Calu3 (cell line): Measurements from ENCODE around the gene USP40. TPM values are rescaled to one million over a fixed set of nuclear protein-coding genes. Genes with fewer than 3 reads are reported as not detected.
A peak's percentile ranks its signal among the peaks of the same experiment; 100 is the strongest.

ENCODE experiments used
- BruUV-seq: library from RNA; stranded (reverse); fragments of 400-500 nt; replicated peaks from 2 replicates; lab custom pipeline; 2021; lab: Mats Ljungman, UMichigan
- CTCF ChIA-PET: fragments of 300-600 bp; sonication (Branson Sonifier 250); formaldehyde crosslinking; loops from one replicate; lab custom pipeline; 2022; ENCODE audit warnings: antibody characterized with exemption; lab: Charles Lee
- DNase-seq: peaks from one replicate; pipeline ENCODE4 v3.0.0; 2022
- H3K27ac Mint-ChIP-seq: one replicate; pipeline ENCODE4 v1.8.0; 2022; ENCODE audit warnings: mixed read lengths; ENCODE audit not compliant: unreplicated experiment
- H3K27me3 Mint-ChIP-seq: one replicate; pipeline ENCODE4 v1.8.0; 2022; ENCODE audit warnings: mixed read lengths; ENCODE audit not compliant: unreplicated experiment
- H3K36me3 Mint-ChIP-seq: one replicate; pipeline ENCODE4 v1.8.0; 2022; ENCODE audit warnings: mild to moderate bottlenecking, moderate library complexity, mixed read lengths; ENCODE audit not compliant: insufficient read depth, unreplicated experiment
- H3K4me1 Mint-ChIP-seq: one replicate; pipeline ENCODE4 v1.8.0; 2022; ENCODE audit warnings: mild to moderate bottlenecking, low read depth, mixed read lengths; ENCODE audit not compliant: unreplicated experiment
- H3K4me3 Mint-ChIP-seq: one replicate; pipeline ENCODE4 v1.8.0; 2022; ENCODE audit warnings: mild to moderate bottlenecking, low read depth, moderate library complexity, mixed read lengths; ENCODE audit not compliant: unreplicated experiment
- H3K9me3 Mint-ChIP-seq: one replicate; pipeline ENCODE4 v1.8.0; 2022; ENCODE audit warnings: low read depth, mixed read lengths; ENCODE audit not compliant: unreplicated experiment
- intact Hi-C: fragments of 100-400 bp; cut with micrococcal nuclease; formaldehyde crosslinking; loops from one replicate; pipeline ENCODE4 v1.10.0; 2022; ENCODE audit not compliant: unreplicated experiment
- total RNA-seq: library from RNA; stranded (reverse); gene quantifications from 2 replicates; pipeline ENCODE4 v1.2.3, GENCODE V29; 2022
- TF ChIP-seq, protein P1 (sequence below): fragments of 200-600 bp; IDR thresholded peaks from one replicate; pipeline ENCODE4 v1.8.0; 2022; ENCODE audit warnings: antibody characterized with exemption; ENCODE audit not compliant: unreplicated experiment

USP40 gene
- total RNA-seq, 1 experiment from 2014 or later, result 44.2 TPM

GRCh38 chr2:233491326-233491725 lies 75.3 kb downstream of the USP40 start:
- peaks cover 36% of the 10 kb centered on the region for H3K4me1 Mint-ChIP-seq
- intact Hi-C loops, result no loop called here
- CTCF ChIA-PET, result no interaction called here
- TF ChIP-seq, protein P1, sequence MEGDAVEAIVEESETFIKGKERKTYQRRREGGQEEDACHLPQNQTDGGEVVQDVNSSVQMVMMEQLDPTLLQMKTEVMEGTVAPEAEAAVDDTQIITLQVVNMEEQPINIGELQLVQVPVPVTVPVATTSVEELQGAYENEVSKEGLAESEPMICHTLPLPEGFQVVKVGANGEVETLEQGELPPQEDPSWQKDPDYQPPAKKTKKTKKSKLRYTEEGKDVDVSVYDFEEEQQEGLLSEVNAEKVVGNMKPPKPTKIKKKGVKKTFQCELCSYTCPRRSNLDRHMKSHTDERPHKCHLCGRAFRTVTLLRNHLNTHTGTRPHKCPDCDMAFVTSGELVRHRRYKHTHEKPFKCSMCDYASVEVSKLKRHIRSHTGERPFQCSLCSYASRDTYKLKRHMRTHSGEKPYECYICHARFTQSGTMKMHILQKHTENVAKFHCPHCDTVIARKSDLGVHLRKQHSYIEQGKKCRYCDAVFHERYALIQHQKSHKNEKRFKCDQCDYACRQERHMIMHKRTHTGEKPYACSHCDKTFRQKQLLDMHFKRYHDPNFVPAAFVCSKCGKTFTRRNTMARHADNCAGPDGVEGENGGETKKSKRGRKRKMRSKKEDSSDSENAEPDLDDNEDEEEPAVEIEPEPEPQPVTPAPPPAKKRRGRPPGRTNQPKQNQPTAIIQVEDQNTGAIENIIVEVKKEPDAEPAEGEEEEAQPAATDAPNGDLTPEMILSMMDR, result no peak
- H3K27ac Mint-ChIP-seq, result no peak overlapping the region
- BruUV-seq, result no TSS peak
- DNase-seq, result no peak
- H3K36me3 Mint-ChIP-seq, result peaks cover 42% of the 10 kb centered on the region
- H3K4me3 Mint-ChIP-seq, result no peak overlapping the region
- H3K9me3 Mint-ChIP-seq, result no peaks in the 10 kb centered on the region
- no peaks in the 10 kb centered on the region for H3K27me3 Mint-ChIP-seq

GRCh38 chr2:233490831-233491230 lies 75.8 kb downstream of the USP40 start:
- intact Hi-C loops, result no loop called here
- Mint-ChIP-seq H3K4me3 (no peak overlapping the region), H3K9me3 (no peaks in the 10 kb centered on the region), H3K36me3 (peaks cover 40% of the 10 kb centered on the region), H3K4me1 (peaks cover 41% of the 10 kb centered on the region), H3K27ac (no peak overlapping the region), H3K27me3 (no peaks in the 10 kb centered on the region)
- CTCF ChIA-PET, result no interaction called here
- no TSS peak for BruUV-seq
- no peak for DNase-seq
- TF ChIP-seq, protein P1, result no peak

DNA sequence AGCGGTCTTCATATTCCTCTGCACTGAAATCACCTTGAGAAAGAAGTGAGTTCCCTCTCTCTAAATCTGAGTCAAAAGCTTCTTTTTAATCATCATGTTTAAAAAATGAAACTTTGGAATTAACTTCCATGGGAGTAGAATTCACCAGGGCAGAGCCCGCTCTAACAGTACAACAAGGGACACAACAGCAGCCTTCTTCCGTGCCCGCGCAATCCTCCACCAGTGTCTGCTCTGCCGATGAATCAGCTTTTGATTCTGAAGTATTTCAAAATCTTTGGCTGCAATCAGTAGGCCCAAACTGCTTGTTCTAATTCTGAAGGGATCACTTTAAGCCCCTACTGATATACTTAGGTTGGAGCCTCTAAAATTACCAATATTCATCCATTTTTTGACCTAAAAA lies 76.9 kb downstream of the USP40 start:
- Mint-ChIP-seq H3K27ac (peak overlapping the region; percentile 44), H3K4me3 (no peak overlapping the region), H3K9me3 (no peaks in the 10 kb centered on the region), H3K36me3 (peaks cover 38% of the 10 kb centered on the region), H3K27me3 (no peaks in the 10 kb centered on the region), H3K4me1 (peaks cover 46% of the 10 kb centered on the region)
- no TSS peak for BruUV-seq
- TF ChIP-seq, protein P1, result no peak
- no peak for DNase-seq
- CTCF ChIA-PET, result no interaction called here
- intact Hi-C loops, result loop anchor here (5.0 kb wide), 1 partner anchor 203 kb away; the partner anchor contains the start of gene UGT1A6

DNA sequence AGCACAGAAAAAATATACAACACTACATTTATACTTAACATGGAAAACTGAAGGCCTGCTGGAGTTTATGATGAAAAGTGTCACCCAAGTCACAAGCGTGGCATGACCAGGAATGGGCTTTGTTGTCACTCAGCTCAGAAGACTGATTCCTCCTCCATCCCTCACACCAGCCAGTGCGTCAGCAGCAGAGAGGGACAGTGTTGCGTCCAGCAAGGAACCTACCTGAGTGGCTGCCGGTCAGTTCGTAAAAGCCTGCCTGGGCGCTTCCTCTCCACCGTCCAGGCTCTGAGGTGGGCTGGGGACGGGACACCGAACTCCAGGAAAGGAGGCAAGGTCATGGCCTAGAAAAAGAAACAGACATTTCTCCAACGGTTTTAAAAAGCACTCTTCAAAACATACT lies 77.4 kb downstream of the USP40 start:
- Mint-ChIP-seq H3K27ac (peak overlapping the region; percentile 44), H3K27me3 (no peaks in the 10 kb centered on the region), H3K36me3 (peaks cover 43% of the 10 kb centered on the region), H3K4me1 (peaks cover 46% of the 10 kb centered on the region), H3K9me3 (no peaks in the 10 kb centered on the region), H3K4me3 (no peak overlapping the region)
- intact Hi-C loops, result loop anchor here (5.0 kb wide), 1 partner anchor 203 kb away; the partner anchor contains the start of gene UGT1A6
- TF ChIP-seq, protein P1, result no peak
- CTCF ChIA-PET, result no interaction called here
- DNase-seq, result no peak
- BruUV-seq, result no TSS peak
